ENCODE measurements around the gene AK2.

Gene AK2

DNA sequence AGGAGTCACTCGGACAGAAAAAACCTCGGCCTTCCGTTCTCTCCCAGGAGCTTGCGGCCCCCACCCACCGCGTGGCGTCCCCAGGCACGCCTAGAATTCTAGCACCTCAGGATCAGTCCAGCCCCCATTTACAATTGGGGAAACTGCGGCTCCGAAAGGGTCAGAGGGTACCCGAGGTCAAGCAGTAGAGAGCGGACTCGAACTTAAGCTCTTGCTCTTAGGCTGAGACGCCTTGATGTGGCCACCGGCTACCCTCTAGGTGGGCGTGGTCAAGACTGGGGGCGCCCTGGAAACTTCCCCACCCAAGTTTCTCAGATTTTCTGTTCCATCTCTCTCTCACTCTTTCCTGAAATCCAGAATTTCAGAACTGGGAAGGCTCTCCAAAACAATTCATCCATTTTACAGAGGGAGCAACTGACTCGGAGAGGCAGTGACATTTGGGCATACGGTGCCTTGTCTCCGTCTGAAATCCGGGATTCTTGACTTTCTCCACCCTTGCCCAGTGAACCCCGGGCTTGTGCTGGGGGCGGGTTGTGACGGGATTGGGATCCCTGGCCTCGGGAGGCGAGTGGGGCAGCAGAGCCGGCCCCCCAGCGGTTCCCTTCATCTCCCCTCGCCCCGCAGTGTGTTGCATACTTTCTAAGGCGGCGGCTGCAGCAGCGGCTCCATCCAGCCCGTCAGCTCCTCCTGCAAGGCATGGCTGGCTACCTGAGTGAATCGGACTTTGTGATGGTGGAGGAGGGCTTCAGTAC is 45.0 kb upstream of the AK2 start:
- Histone ChIP-seq H3K4me3 (ENCODE audit: low read length in 2 of 2) (peak overlapping the region; percentile 80 to 89), H2AFZ (ENCODE audit: low read length) (peak overlapping the region; percentile 90), H3K18ac (ENCODE audit: low read length) (peak overlapping the region; percentile 78), H3K4ac (ENCODE audit: low read length) (no peak overlapping the region), H2BK5ac (ENCODE audit: low read length) (no peak overlapping the region), H2AK5ac (ENCODE audit: low read depth, low read length) (no peak overlapping the region), H4K8ac (ENCODE audit: low read depth, low read length) (no peak overlapping the region), H2BK15ac (ENCODE audit: low read length) (peak overlapping the region; percentile 9), H4K91ac (ENCODE audit: low read depth, low read length, poor library complexity) (no peak overlapping the region), H3K36me3 (replicated peaks in 1 of 2; ENCODE audit: control insufficient read depth in 2 of 2, insufficient read depth in 2 of 2, low read length in 2 of 2) (no peaks in the 10 kb centered on the region), H3K79me1 (ENCODE audit: low read depth, low read length) (no peaks in the 10 kb centered on the region), H3K14ac (ENCODE audit: low read length) (no peak overlapping the region), H3K4me2 (ENCODE audit: insufficient read depth, low read length, poor library complexity, severe bottlenecking) (peak overlapping the region; percentile 83), H3K9me3 (replicated peaks in 1 of 2; ENCODE audit: control insufficient read depth in 2 of 2, insufficient read depth in 1 of 2, low read depth in 1 of 2, low read length in 2 of 2) (no peaks in the 10 kb centered on the region), H3K23ac (ENCODE audit: low read depth, low read length, poor library complexity) (peak overlapping the region; percentile 70), H2BK120ac (ENCODE audit: low read depth, low read length) (no peak overlapping the region), H3K27me3 (ENCODE audit: control insufficient read depth in 3 of 3, insufficient read depth in 3 of 3, low read depth in 1 of 3, low read length in 3 of 3) (peaks cover 0 to 29% (median 2%) of the 10 kb centered on the region in 3 experiments), H3K9ac (ENCODE audit: low read depth, low read length, poor library complexity) (peak overlapping the region; percentile 92), H3K4me1 (ENCODE audit: control insufficient read depth in 2 of 2, insufficient read depth in 1 of 2, low read depth in 1 of 2, low read length in 2 of 2) (peaks cover 3 to 8% of the 10 kb centered on the region in 2 donors), H2BK12ac (ENCODE audit: low read length) (no peak overlapping the region), H3K27ac (replicated peaks; ENCODE audit: low read length) (no peak overlapping the region)
- no CpG with 5 or more reads among the region's 35 CpGs for WGBS, 2 donors (ENCODE audit: extremely low coverage in 2 of 2, insufficient read length in 2 of 2, insufficient replicate concordance in 1 of 2)
- DNase-seq (ENCODE audit: low spot score): no peak

DNA sequence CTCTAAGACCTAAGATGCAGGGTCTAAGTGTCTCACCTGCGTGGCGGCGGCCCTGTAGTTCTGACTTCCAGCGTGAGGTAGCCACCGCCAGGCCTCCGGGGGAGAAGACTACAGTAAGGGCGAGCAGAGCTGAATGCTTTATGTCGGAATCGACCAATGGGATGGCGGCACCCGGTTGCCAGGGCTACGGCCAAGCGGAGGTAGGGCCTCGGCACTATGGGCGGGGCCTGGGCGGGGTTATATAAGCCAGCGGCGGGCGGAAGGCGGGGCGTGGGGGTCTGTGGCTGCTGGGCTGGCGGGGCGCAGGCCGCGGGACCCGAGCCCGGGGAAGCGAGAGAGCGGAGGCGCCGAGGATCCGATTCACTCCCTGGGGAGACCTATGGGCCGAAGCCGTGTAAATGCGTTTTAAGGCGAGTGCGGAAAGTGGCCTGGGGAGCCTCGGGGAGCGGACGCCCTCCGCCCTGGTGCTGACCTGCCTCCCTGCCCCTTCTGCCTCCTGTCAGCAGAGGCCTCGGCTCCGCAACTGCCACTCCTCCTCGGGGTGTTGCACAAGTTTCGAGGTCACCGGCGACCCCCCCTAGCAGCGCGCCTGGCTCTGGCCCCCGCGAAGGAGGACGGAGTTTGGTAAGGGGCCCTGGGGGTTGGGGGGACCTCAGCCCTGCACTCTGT is 44.3 kb upstream of the AK2 start, which contains the start of gene AZIN2:
Gene AZIN2 (plus strand): TSS at position 269 of the 669 bp plus-strand sequence. CDS start 1,097 bp downstream, outside the sequence.
- no CpG with 5 or more reads among the region's 52 CpGs for WGBS, 2 donors (ENCODE audit: extremely low coverage in 2 of 2, insufficient read length in 2 of 2, insufficient replicate concordance in 1 of 2)
- H4K8ac ChIP-seq (ENCODE audit: low read depth, low read length): no peak within 1 kb of the TSS

DNA sequence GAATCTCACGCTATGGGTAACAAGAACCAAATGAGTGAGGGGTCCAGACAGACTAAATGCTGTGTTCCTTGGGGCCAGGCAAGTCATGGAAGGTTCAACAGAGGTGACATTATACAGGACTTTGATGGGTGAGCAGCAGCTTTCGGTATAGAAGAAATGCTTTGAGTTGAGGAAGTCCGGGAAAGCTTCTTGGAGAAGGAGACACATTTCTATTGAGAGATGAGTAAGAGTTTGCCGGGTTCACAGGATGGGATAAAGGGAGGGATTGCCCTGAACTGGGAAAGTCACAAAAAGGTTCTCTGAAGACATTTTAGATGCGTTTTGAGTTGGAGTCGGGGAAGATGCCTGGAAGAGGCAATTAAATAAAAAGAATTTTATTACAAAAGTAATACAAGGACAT is 43.7 kb upstream of the AK2 start:
- H3K36me3 ChIP-seq (replicated peaks in 1 of 2; ENCODE audit: control insufficient read depth in 2 of 2, insufficient read depth in 2 of 2, low read length in 2 of 2): no peaks in the 10 kb centered on the region
- H3K9ac ChIP-seq (ENCODE audit: low read depth, low read length, poor library complexity): no peak overlapping the region
- no peak overlapping the region for H3K4ac ChIP-seq (ENCODE audit: low read length)
- H4K91ac ChIP-seq (ENCODE audit: low read depth, low read length, poor library complexity): no peak overlapping the region
- no peak overlapping the region for H2BK12ac ChIP-seq (ENCODE audit: low read length)
- no peak overlapping the region for H3K27ac ChIP-seq (replicated peaks; ENCODE audit: low read length)
- no peak overlapping the region for H3K23ac ChIP-seq (ENCODE audit: low read depth, low read length, poor library complexity)
- peak overlapping the region; percentile 77 to 80 for H3K4me3 ChIP-seq (ENCODE audit: low read length in 2 of 2)
- peaks cover 0 to 27% (median 2%) of the 10 kb centered on the region in 3 experiments for H3K27me3 ChIP-seq (ENCODE audit: control insufficient read depth in 3 of 3, insufficient read depth in 3 of 3, low read depth in 1 of 3, low read length in 3 of 3)
- peak overlapping the region; percentile 90 for H2AFZ ChIP-seq (ENCODE audit: low read length)
- DNase-seq (ENCODE audit: low spot score): no peak
- WGBS, 2 donors (ENCODE audit: extremely low coverage in 2 of 2, insufficient read length in 2 of 2, insufficient replicate concordance in 1 of 2): no CpG with 5 or more reads among the region's 6 CpGs
- H2AK5ac ChIP-seq (ENCODE audit: low read depth, low read length): no peak overlapping the region
- no peak overlapping the region for H2BK15ac ChIP-seq (ENCODE audit: low read length)
- no peaks in the 10 kb centered on the region for H3K79me1 ChIP-seq (ENCODE audit: low read depth, low read length)
- H3K9me3 ChIP-seq (replicated peaks in 1 of 2; ENCODE audit: control insufficient read depth in 2 of 2, insufficient read depth in 1 of 2, low read depth in 1 of 2, low read length in 2 of 2): no peaks in the 10 kb centered on the region
- H3K14ac ChIP-seq (ENCODE audit: low read length): no peak overlapping the region
- no peak overlapping the region for H2BK5ac ChIP-seq (ENCODE audit: low read length)
- H2BK120ac ChIP-seq (ENCODE audit: low read depth, low read length): no peak overlapping the region
- no peak overlapping the region for H3K18ac ChIP-seq (ENCODE audit: low read length)
- H3K4me1 ChIP-seq (ENCODE audit: control insufficient read depth in 2 of 2, insufficient read depth in 1 of 2, low read depth in 1 of 2, low read length in 2 of 2): peaks cover 1 to 8% of the 10 kb centered on the region in 2 donors
- no peak overlapping the region for H4K8ac ChIP-seq (ENCODE audit: low read depth, low read length)
- peak overlapping the region; percentile 66 for H3K4me2 ChIP-seq (ENCODE audit: insufficient read depth, low read length, poor library complexity, severe bottlenecking)

More for the DNA sequence above, 44.3 kb upstream of the AK2 start, which contains the start of gene AZIN2:
- Histone ChIP-seq H2AFZ (ENCODE audit: low read length) (peak within 1 kb of the TSS; percentile 90), H2BK12ac (ENCODE audit: low read length) (no peak within 1 kb of the TSS), H3K4ac (ENCODE audit: low read length) (no peak within 1 kb of the TSS), H3K36me3 (replicated peaks in 1 of 2; ENCODE audit: control insufficient read depth in 2 of 2, insufficient read depth in 2 of 2, low read length in 2 of 2) (no peaks in the 10 kb centered on the region), H3K79me1 (ENCODE audit: low read depth, low read length) (no peaks in the 10 kb centered on the region), H3K9me3 (replicated peaks in 1 of 2; ENCODE audit: control insufficient read depth in 2 of 2, insufficient read depth in 1 of 2, low read depth in 1 of 2, low read length in 2 of 2) (no peaks in the 10 kb centered on the region), H3K4me3 (ENCODE audit: low read length in 2 of 2) (peak within 1 kb of the TSS; percentile 80 to 89), H3K14ac (ENCODE audit: low read length) (peak within 1 kb of the TSS; percentile 14), H3K4me2 (ENCODE audit: insufficient read depth, low read length, poor library complexity, severe bottlenecking) (peak within 1 kb of the TSS; percentile 83), H4K91ac (ENCODE audit: low read depth, low read length, poor library complexity) (no peak within 1 kb of the TSS), H3K9ac (ENCODE audit: low read depth, low read length, poor library complexity) (peak within 1 kb of the TSS; percentile 92), H2BK15ac (ENCODE audit: low read length) (no peak within 1 kb of the TSS), H3K27ac (replicated peaks; ENCODE audit: low read length) (no peak within 1 kb of the TSS), H3K4me1 (ENCODE audit: control insufficient read depth in 2 of 2, insufficient read depth in 1 of 2, low read depth in 1 of 2, low read length in 2 of 2) (peaks cover 3 to 8% of the 10 kb centered on the region in 2 donors), H3K18ac (ENCODE audit: low read length) (peak within 1 kb of the TSS; percentile 91), H2BK5ac (ENCODE audit: low read length) (no peak within 1 kb of the TSS), H2BK120ac (ENCODE audit: low read depth, low read length) (no peak within 1 kb of the TSS), H3K27me3 (ENCODE audit: control insufficient read depth in 3 of 3, insufficient read depth in 3 of 3, low read depth in 1 of 3, low read length in 3 of 3) (peaks cover 0 to 29% (median 2%) of the 10 kb centered on the region in 3 experiments), H3K23ac (ENCODE audit: low read depth, low read length, poor library complexity) (peak within 1 kb of the TSS; percentile 70), H2AK5ac (ENCODE audit: low read depth, low read length) (no peak within 1 kb of the TSS)
- peak; percentile 91 for DNase-seq (ENCODE audit: low spot score)

- Histone ChIP-seq H3K4ac (ENCODE audit: low read length) (no peak overlapping the region), H2AFZ (ENCODE audit: low read length) (no peak overlapping the region), H2BK120ac (ENCODE audit: low read depth, low read length) (no peak overlapping the region), H4K8ac (ENCODE audit: low read depth, low read length) (no peak overlapping the region), H3K9ac (ENCODE audit: low read depth, low read length, poor library complexity) (no peak overlapping the region), H4K91ac (ENCODE audit: low read depth, low read length, poor library complexity) (no peak overlapping the region), H3K36me3 (replicated peaks in 1 of 2; ENCODE audit: control insufficient read depth in 2 of 2, insufficient read depth in 2 of 2, low read length in 2 of 2) (no peaks in the 10 kb centered on the region), H2AK5ac (ENCODE audit: low read depth, low read length) (no peak overlapping the region), H3K27ac (replicated peaks; ENCODE audit: low read length) (no peak overlapping the region), H3K4me2 (ENCODE audit: insufficient read depth, low read length, poor library complexity, severe bottlenecking) (no peak overlapping the region), H3K27me3 (ENCODE audit: control insufficient read depth in 3 of 3, insufficient read depth in 3 of 3, low read depth in 1 of 3, low read length in 3 of 3) (peaks cover 0 to 19% (median 2%) of the 10 kb centered on the region in 3 experiments), H3K9me3 (replicated peaks in 1 of 2; ENCODE audit: control insufficient read depth in 2 of 2, insufficient read depth in 1 of 2, low read depth in 1 of 2, low read length in 2 of 2) (no peaks in the 10 kb centered on the region), H2BK15ac (ENCODE audit: low read length) (no peak overlapping the region), H2BK5ac (ENCODE audit: low read length) (no peak overlapping the region), H3K14ac (ENCODE audit: low read length) (no peak overlapping the region), H3K4me1 (ENCODE audit: control insufficient read depth in 2 of 2, insufficient read depth in 1 of 2, low read depth in 1 of 2, low read length in 2 of 2) (peaks cover 1 to 8% of the 10 kb centered on the region in 2 donors), H2BK12ac (ENCODE audit: low read length) (no peak overlapping the region), H3K79me1 (ENCODE audit: low read depth, low read length) (no peaks in the 10 kb centered on the region), H3K23ac (ENCODE audit: low read depth, low read length, poor library complexity) (no peak overlapping the region), H3K4me3 (ENCODE audit: low read length in 2 of 2) (no peak overlapping the region), H3K18ac (ENCODE audit: low read length) (no peak overlapping the region)
- DNase-seq (ENCODE audit: low spot score): no peak
- no CpG with 5 or more reads among the region's 1 CpG for WGBS, 2 donors (ENCODE audit: extremely low coverage in 2 of 2, insufficient read length in 2 of 2, insufficient replicate concordance in 1 of 2)
Measured at GRCh38 chr1:33078030-33078591, 41.4 kb upstream of the AK2 start.
